HG03354 (cell line): ENCODE measurements around the gene SLC9A8.
A peak's percentile ranks its signal among the peaks of the same experiment; 100 is the strongest.
"Not testable (repeated sequence)": the region's sequence is repeated elsewhere in the genome, so short reads cannot be mapped to it uniquely, and the experiment has no call there.

ENCODE experiments used
- ATAC-seq: cut with Tn5 transposase; IDR thresholded peaks from one replicate; pipeline ENCODE4 v1.9.1; 2021; ENCODE audit warnings: mild to moderate bottlenecking; ENCODE audit not compliant: unreplicated experiment, poor library complexity, severe bottlenecking

SLC9A8 gene, protein sequence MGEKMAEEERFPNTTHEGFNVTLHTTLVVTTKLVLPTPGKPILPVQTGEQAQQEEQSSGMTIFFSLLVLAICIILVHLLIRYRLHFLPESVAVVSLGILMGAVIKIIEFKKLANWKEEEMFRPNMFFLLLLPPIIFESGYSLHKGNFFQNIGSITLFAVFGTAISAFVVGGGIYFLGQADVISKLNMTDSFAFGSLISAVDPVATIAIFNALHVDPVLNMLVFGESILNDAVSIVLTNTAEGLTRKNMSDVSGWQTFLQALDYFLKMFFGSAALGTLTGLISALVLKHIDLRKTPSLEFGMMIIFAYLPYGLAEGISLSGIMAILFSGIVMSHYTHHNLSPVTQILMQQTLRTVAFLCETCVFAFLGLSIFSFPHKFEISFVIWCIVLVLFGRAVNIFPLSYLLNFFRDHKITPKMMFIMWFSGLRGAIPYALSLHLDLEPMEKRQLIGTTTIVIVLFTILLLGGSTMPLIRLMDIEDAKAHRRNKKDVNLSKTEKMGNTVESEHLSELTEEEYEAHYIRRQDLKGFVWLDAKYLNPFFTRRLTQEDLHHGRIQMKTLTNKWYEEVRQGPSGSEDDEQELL

DNA sequence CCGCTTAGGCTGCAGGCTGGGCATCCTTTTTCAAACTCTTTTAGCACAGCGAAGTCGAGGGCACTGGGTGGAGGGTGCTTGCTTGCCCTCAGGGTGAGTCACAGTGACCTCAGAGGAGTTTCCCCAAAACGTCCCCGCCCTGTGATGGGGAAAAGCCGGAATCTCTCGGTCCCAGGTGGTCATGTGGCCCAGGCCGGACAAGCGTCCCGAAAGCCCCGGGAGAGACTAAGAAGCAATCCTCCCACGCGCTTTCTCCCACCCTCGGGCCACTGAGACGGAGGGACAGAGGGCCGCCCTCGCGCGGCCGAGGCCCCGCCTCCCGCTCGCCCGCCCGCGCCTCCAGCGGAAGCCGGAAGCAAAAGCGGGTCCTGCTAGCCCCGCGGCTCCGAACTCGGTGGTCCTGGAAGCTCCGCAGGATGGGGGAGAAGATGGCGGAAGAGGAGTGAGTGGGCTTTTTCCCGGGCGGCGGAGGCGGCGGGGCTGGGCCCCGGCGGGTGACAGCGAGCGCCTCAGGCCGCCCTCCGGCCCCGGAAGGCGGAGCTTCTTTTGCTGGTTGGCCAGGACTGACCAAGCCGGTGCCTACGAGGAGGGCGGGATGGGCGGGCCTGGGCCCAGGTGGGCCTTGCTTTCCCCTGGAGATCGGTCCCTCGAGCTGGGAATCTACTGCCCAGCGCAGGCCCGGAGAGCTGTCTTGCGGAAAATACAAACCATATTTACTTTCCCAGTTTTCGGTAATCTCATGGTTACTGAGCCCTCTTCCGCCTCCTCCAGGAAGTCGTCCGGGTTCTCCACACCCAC, at the start of gene SLC9A8:
TSS of gene SLC9A8 (plus strand) at position 322 of the 798 bp plus-strand sequence. CDS start at position 417, 95 bp downstream.
- ATAC-seq, result peak; percentile 85

DNA sequence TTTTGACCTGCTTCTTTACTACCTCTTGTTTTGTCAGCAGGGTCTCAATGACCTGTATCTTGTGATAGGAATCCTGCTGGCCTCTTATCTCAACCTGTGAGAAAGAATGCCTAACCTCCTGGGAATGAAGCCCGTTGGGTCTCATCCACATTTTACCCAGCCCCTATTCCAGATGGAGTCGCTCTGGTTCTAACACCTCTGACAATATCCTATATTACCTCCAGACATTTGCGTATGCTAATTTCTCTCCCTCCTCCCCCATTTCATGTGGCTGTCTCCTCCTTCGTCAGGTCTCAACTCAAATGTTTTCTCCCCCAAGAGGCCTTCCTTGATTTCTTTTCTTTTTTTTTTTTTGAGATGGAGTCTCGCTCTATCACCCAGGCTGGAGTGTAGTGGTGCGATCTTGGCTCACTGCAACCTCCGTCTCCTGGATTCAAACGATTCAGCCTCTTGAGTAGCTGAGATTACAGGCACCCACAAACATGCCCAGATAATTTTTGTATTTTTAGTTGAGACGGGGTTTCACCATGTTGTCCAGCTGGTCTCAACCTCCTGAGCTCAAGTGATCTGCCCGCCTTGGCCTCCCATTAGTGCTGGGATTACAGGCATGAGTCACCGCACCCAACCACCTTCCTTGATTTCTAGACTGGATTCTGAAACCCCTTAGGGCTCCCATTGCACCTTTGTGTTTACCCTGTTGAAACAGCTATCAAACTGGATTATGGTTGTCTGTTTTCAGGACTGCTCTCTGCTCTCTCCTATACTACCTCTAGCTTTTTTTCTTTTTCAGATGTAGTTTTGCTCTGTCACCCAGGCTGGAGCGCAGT, 49.5 kb upstream of the SLC9A8 start:
- no peak for ATAC-seq

DNA sequence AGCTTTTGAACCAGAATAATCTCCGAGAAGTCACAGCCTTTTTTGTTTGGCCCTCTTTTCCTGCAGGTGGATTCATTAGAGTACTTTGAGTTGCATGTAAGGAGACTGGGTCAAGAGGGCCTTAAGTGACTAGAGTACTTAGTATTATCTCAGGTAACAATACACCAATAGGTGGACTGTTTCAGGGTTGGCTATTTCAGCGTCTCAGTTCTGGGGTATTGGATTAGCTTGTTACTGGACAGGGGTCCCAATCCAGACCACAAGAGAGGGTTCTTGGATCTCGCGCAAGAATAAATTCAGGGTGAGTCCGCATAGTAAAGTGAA, 47.3 kb upstream of the SLC9A8 start:
- no peak for ATAC-seq

DNA sequence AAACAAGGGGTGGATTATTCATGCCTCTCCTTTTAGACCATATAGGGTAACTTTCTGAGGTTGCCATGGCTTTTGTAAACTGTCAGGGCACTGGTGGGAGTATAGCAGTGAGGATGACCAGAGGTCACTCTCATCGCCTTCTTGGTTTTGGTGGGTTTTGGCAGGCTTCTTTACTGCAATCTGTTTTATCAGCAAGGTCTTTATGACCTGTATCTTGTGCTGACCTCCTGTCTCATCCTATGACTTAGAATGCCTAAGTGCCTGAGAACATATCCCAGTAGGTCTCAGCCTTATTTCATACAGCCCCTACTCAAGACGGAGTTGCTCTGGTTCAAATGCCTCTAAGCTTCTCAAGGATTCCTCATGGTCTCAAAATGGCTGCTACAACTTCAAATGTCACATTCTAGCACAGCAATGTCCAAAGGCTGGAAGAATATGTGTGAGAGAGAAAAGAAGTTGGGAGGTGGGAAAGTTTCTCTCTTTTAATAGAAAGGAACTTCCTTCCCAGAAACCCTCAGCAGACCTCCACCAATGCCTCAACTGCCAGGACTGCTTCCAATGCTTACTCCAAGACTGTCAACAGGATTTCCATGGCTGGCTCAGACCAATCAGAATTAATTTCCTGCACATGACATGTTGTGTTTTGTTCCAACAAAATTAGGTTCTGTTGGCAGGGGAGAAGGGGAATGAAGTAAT, 46.6 kb upstream of the SLC9A8 start:
- no peak for ATAC-seq

DNA sequence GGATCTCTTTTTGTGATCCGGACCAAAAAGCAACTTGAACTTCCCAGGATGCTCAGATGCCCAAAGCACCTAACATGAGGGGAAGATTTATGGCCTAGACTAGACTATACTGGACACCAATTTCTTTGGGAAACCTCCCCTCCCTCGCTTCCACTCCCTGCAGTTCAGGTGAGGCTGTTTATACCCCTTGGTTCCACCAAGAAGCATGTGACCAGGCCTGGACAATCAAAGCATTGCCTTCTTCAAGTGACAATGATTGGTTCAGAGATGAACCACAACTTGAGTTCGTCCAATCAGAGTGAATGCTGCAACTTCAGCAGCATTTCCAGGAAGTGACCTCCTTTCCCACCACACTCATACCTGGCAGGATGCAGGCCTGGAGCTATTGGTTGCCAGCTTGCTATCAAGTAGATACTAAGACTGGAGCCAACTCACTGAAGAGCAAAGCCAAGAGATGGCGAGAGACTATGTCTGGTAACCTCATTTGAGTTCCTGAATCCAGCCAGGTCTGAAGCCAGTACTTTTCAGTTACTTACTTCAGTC, 45.6 kb upstream of the SLC9A8 start:
- ATAC-seq, result no peak

DNA sequence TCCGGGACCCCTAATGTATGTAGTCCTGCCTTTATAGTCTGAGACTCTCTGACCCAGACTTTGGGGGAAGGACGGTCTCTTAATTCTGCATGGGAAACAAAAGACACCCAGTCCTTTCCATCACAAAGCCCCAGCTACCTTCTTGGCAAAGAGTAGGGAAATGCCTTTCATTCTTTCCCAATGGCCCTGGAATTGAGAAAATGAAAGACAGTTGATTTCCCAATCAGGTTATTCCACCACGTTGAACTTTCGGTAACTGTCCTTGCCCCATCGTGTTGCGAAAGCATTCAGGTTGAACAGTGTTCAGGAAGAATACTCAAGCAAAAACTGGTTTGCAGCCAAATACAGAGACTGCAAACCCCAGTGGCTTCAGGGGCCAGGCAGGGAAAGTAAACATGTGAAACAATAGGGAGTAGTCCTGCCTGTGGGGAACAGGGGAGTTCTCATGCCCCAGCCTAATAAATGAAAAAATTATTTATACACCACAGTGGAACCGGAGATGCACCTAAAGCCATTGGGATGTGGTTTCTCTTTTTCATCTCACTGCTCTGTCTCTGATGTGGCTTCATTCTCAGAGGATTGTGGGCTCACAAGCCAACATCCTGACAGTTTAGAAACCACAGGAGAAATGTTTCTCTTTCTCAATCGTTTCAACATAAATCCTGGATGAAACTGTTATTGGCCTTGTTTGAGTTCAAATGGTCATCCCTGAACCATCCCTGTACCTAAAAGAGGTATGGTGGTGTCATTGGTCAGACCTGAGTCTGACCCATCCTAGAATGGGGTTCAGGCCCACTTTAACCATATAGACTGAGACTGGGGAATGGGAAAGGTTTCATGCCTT, 44.2 kb upstream of the SLC9A8 start:
- no peak for ATAC-seq

DNA sequence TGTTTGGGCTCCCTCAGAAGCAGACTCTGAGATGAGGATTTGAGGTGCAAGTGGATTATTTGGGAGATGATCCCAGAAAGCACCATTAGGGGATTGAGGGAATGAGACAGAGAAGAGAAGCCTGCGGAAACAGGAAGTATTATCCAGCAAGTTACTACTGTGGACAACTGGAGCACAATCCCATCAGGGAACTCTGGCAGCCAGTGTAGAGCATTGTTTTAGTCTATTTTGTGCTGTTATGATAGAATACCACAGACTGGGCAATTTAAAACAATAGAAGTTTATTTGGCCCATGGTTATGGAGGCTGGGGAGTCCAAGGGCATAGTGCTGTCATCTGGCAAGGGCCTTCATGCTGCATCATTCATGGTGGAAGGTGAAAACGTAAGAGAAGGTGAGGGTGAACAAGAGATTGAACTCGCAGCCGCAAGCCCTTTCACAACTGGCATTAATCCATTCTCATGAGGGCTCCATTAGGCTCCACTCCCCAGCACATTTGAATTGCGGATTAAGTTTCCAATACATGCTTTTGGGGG, 43.5 kb upstream of the SLC9A8 start:
- no peak for ATAC-seq

DNA sequence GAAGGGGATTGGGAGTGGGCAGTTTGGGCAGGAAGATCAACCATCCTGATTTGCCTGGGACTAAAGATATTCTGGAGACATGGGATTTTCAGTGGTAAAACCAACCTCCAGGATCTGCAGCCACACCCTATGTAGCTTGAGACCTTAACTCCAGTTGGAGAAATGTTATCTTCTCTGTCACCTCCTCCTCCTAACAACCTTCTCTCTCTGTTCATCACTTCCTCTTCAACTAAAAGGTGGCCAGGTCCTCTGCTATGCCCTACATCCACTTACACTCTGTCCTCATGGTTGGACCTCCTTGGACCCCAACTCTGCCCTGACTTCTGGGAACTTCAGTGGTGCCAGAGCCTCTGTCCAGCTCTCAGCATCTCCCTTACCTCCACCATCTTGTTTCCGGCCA, 42.0 kb upstream of the SLC9A8 start:
- ATAC-seq, result no peak

DNA sequence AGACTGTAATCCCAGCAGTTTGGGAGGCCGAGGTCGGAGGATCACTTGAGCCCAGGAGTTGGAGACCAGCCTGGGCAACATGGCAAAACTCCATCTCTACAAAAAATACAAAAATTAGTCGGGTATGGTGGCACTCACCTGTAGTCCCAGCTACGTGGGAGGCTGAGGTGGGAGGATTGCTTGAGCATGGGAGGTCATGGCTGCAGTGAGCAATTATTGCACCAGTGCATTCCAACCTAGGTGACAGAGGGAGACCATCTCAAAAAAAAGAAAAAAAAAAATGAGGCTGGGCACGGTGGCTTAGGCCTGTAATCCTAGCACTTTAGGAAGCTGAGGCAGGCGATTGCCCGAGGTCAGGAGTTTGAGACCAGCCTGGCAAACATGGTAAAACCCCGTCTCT, 38.4 kb upstream of the SLC9A8 start:
- ATAC-seq, result not testable (repeated sequence)

DNA sequence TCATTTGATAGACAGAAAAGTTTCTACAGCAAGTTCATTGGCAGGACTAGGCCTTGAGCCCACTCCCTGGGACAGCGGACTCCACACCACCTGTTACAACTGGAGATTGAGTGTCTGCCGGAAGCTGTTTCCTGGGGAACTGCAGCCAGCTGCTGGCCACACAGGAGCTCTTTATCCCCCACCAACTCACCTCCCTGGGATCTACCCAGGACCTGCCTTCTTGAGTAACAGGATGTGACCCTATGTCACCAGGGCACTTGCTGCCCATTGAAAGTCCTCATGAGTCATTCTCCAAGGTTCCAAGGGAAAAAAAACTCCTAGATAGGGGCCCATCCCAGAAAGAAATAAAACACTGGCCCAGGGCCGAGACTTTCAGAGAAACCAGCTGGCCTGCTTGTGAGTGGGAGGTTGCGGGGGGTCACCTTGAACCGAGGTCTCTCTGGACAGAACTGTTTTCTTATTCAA, 37.4 kb upstream of the SLC9A8 start:
- ATAC-seq, result no peak

DNA sequence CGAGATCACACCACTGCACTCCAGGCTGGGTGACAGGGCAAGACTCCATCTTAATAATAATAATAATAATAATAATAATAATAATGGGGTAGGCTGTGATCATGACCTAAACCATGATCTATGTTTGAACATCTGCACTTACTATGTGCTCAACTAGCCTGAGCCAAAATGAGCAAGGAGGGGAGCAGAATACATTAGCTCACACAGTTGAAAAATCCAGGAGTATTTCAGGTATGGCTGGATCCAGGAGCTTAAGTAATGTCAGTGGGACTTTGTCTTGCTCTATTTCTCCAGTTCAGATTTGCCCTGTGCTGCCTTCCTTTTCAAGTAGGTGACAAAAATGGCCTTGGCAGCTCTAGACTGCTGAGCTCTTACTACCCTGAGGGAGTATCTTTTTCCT, 32.7 kb upstream of the SLC9A8 start:
- ATAC-seq, result no peak

DNA sequence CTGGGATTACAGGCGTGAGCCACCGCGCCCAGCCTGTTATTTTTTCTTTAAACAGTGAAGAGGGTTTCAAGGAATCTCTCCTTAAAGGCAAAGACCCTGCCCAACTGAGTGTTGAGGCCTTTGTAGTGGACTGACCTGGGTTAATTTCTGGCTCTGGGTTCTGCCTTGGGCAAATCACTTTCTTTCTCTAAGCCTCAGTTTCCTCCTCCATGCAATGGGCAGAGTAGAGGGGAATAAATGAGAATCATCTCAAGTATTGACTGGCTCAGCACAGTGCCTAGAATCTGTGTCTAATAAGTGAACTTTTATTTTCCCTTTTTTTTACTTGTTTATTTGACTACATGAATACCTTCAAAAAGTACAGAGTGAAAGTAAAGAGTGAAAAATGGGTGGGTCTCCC, 31.0 kb upstream of the SLC9A8 start:
- no peak for ATAC-seq

DNA sequence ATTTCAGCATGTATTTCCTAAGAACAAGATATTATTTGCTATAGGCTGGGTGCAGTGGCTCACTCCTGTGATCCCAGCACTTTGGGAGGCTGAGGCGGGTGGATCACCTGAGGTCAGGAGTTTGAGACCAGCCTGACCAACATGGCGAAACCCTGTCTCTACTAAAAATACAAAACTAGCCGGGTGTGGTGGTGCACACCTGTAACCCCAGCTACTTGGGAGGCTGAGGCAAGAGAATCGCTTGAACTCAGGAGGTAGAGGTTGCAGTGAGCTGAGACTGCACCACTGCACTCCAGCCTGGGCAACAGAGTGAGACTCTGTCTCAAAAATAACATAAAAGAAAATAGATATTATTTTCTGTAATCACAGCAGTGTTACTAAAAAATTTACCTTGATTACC, 30.2 kb upstream of the SLC9A8 start:
- not testable (repeated sequence) for ATAC-seq

DNA sequence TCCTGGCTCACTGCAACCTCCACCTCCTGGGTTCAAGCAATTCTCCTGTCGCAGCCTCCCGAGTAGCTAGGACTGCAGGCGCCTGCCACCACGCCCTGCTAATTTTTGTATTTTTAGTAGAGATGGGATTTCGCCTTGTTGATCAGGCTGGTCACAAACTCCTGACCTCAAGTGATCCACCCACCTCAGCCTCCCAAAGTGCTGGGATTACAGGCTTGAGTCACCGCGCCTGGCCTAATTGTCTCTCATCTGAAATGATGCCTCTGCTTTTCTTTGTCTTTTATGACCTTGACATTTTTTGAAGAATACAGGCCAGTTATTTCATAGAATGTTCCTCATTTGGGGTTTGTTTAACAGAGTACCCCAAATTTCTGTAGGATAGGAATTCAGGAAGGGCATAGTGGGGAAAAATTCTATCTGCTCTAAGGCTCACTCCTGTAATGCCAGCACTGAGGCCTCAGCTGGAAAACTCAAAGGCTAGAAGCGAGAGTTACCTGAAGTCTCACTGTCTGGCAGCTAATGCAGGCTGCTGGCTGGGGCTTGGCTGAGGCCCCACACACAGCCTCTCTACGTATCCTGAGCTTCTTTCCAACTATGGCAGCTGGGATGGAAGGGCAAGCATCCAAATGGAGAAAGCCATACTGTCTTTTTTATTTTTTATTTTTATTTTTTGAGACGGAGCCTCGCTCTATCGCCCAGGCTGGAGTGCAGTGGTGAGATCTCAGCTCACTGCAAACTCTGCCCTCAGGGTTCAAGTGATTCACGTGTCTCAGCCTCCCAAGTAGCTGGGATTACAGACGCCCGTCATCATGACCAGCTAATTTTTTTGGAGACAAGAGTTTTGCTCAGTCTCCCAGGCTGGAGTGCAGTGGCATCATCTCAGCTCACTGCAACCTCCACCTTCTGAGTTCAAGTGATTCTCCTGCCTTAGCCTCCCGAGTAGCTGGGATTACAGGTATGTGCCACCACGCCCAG, 29.3 kb upstream of the SLC9A8 start:
- ATAC-seq, result not testable (repeated sequence)

DNA sequence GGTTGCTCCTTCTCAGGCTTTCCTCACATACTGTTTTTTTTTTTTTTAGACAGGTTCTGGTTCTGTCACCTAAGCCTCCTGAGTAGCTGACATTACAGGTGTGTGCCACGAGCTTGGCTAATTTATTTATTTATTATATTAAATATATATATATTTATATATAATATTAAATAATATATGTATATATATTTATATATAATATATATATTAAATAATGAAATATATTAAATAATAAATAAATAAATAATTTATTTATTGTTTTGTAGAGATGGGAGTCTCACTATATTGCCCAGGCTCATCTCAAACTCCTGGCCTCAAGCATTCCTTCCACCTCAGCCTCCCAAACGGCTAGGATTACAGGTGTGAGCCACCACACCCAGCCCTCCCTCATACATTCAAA, 28.3 kb upstream of the SLC9A8 start:
- ATAC-seq, result no peak

DNA sequence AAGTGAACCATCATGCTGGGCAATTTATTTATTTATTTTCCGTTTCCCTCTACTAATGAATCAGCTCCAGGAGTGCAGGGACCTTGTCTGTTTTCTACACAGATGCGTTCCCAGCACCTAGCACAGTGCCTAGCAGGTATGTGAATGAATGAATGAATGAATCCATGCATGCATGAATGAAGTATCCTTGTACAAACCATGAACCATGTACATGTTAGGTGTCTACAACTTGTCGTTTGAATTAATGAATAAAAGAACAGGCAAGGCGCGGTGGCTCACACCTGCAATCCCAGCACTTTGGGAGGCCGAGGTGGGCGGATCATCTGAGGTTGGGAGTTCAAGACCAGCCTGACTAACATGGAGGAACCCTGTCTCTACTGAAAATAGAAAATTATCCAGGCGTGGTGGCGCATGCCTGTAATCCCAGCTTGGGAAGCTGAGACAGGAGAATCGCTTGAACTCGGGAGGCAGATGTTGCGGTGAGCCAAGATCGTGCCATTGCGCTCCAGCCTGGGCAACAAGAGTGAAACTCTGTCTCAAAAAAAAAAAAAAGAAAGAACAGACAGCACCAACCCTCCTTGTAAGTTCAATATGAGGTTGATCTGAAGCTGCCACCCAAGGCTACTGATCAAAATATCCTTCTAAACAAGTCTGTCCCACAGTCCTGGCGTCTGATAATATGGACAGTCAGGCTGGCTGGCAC, 27.3 kb upstream of the SLC9A8 start:
- no peak for ATAC-seq
